HG03460 (cell line): ENCODE results near the gene NBPF26.
"Not testable (repeated sequence)": the region's sequence is repeated elsewhere in the genome, so short reads cannot be mapped to it uniquely, and the experiment has no call there.

Source experiments
- ATAC-seq: cut with Tn5 transposase; IDR thresholded peaks from one replicate; pipeline ENCODE4 v1.9.1; 2021; ENCODE audit not compliant: unreplicated experiment

Gene NBPF26

DNA sequence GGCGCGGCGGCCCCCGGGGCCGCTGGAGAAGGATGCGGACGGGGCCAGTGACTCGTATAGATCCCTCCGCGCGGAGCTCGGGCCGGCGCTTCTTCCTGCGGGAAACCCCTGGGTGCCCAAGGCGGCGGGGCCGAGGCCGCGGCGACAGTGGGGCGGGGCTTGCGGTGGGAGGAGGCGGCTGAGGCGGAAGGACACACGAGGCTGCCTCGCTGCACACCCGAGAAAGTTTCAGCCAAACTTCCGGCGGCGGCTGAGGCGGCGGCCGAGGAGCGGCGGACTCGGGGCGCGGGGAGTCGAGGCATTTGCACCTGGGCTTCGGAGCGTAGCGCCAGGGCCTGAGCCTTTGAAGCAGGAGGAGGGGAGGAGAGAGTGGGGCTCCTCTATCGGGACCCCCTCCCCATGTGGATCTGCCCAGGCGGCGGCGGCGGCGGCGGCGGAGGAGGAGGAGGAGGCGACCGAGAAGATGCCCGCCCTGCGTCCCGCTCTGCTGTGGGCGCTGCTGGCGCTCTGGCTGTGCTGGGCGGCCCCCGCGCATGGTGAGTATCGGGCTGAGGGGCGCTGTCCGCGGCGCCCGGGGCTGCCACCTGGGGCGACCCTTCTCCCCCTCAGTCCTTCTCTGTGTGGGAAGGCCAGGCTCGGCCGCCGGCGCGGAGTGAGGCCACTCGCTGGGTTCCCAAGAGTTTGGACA, at the start of gene NBPF26:
Gene NBPF26, plus strand, starts transcription at position 231 of the 688 bp plus-strand sequence.
- not testable (repeated sequence) for ATAC-seq

DNA sequence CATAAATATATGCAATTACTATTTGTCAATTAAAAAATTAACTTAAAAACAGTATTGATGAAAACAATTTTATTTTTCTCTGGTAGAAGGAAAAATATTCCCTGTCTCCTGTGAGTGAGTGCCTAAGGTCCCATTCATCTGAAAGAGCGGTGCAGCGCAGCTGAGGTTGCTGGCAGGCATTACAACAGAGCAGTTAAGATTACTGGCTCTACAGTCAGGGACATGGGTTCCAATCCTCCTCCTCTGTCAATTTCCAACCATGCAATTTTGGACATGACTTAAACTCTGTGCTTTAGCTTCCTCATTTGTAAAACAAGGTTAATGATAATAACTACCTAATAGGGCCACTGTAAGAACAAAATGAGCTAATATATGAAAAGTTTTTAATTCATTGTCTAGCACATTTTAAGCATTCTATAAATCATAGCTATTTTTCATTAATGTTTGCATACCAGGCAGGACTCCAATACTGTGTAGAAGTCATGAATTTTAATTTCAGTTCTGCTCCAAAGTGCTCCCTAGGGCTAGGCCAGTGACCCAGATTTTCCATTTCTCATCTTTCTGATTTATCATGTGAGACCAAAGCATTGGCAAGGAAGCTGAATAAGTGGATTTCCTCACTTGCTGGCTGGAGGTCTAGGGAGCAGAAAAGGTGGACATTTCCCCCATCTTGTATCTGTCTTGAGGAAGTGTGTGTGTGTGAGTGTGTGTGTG, 43.5 kb upstream of the NBPF26 start:
- ATAC-seq: not testable (repeated sequence)

DNA sequence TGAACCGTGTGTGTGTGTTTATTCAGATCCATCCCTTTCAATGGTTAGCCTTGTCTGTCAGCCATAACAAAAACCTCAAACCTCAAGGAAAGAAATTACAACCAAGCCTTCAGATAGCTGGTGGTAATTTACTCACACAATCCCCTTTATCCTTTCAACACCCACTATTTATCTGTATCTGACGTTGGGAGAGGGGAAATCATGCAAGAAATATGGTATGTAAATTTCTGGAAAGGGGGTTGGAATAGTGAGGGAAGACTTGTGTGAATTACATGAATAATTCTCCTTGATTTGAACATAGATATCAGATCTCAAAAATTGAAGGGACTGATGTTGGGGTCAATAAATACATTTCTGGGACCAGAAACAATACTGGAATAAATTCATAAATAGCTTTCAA, 42.8 kb upstream of the NBPF26 start:
- ATAC-seq: not testable (repeated sequence)

DNA sequence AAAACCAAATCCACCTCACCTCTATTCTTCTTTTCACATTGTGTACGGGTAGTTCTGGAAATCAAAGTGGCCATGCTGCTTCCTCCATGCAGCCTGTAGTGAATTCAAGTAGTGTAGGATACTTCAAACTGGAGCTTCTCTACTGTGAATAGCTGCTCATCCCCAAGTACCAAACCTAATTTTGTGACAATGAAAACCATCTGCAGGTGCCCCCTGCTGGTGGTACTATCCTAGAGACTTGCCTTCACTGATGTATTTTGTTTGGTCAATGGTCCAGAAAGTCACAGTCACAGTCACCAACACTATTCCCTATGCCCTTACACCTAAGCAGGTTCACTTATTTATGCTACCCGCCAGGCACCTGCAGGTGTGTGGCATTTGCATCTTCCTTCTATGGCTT, 39.3 kb upstream of the NBPF26 start:
- not testable (repeated sequence) for ATAC-seq

DNA sequence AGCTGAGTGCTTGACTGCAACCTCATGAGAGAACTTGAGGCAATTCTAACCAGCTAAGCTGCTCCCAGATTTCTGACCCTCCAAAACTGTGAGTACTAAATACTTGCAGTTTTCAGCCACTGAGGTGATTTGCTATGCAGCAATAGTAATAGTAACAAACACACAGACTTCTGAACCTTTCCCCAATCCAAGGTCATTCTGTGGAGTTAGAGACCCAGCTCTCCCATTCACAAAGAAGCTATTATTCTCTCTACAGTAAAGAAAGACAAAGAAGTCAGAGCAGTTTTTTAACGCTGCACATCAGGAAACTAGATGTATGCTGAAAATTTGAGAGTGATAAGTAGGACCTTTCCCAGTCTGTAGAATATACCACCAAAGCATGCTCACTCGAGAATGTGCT, 38.1 kb upstream of the NBPF26 start:
- ATAC-seq: not testable (repeated sequence)

DNA sequence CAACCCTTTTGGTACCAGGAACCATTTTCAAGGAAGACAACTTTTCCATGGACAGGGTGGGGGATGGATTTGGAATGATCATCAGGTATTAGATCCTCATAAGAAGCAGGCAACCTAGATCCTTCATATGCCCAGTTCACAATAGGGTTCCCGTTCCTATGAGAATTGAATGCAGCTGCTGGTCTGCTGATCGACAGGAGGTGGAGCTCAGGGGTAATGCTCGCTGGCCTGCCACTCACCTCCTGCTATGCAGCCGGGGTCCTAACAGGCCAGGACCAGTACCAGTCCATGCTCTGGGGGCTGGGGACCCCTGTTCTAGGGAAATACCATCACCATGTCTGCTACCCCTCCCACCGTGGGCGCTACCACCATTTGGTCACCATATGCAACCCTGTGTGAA, 36.5 kb upstream of the NBPF26 start:
- ATAC-seq: not testable (repeated sequence)

DNA sequence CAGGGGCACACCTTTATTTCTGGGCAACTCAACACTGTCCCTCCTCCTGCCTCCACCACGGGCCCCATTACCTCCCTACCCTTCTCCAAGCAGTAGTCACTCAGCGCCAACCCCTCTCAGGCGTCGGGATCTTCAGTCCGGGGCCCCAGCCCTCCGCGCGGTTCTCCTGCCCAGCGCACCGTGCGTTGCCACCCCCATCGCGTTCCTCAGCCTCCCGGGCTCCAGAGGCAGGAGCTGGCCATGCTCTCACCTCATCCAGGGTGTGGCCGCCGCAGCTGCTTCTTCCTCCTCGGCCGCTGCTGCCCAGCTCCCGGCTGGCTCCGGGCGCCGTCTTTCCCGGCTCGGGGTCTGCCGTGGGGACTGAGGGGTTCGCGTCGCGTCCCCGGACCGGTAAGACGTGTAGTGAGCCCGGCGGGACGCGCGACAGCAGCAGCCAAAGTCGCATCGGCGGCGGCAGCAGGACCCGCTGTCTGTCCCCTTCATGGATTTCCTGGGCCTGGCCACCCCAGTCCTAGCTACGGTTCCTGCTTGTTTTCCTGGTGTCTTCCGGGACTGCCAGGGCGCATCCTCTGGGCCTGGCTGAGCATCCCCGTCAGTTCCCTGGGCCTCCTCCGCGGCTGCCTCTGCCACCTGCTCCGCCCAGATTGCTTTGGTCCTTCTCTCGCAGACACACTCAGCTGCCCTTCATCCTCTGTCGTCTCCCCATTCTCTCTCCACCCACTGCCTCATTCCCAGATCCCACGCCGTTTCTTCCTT, 22.8 kb upstream of the NBPF26 start:
- not testable (repeated sequence) for ATAC-seq

DNA sequence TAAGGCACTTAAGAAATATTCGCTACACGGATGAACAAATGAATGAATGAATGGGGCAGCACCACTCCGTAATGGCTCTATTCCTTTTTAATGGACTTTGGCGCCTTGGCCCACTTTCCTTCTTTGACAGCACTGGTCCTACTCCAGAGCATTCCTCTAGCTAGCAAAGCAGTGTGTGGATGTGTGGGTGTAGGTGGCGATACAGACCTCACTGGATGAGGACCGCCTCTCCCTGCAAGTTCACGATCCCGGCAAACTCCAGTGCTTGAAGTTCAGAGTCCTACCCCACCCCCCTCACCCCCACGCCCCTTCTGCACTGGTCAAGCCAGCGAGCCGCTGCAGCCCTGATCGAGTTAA, 409 bp upstream of the NBPF26 start:
- not testable (repeated sequence) for ATAC-seq

DNA sequence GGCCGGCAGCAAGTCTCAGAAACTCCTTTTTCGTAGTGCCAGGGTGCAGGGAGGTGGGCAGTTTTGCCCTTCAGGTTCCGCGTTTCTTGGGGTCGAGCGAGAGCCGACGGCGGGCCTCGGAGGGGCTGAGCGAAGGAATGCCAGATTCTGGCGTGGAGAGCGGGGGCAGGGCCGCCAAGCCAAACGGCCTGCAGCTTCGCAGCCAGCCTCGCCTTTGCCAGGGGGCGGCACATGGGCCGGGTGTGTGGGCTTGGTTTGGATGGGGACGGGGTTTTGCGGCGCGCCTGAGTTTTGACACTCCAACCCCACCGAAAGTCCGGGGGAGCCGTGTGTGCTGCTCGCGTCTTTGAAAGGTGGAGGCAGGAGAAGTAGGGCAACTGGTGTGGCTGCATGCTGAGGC, 762 bp downstream of the NBPF26 start:
- not testable (repeated sequence) for ATAC-seq

DNA sequence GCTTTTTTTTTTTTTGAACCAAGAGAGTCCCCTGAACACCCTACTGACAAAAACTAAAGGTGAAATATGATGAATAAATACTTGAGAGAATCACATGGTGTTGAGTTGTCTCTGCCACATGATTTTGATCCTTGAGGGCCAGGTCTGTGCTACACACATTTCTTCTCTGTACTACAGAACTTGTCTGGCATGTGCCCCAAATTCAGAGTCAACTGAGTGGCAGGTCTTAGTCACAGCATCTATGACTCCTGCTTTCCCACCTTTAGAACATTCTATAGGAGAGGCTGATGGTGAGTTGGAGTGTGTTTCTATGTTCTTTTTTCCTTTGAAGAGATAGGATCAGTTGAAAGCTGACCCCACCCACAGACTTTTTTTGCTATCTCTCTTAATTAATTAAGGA, 5.1 kb downstream of the NBPF26 start:
- ATAC-seq: not testable (repeated sequence)

DNA sequence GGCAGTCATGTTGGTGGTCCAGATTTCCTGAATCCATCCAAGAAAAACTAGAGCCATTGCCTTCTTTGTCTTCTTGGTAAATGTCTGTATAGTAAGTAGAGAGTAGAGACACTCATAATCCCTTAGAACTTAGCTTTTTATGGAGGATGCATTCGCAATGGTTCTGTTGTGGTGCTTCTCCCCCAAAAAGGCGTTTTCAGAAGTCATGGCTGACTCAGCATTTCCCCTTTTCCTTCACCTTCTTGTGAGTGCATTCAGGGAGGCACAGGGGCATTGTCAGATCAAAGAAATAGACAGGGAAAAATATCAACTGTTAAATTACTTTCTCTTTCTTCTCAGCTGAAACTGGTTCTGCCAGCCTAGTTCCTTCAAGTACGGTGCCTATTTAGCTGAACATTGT, 45.3 kb downstream of the NBPF26 start:
- ATAC-seq: not testable (repeated sequence)

DNA sequence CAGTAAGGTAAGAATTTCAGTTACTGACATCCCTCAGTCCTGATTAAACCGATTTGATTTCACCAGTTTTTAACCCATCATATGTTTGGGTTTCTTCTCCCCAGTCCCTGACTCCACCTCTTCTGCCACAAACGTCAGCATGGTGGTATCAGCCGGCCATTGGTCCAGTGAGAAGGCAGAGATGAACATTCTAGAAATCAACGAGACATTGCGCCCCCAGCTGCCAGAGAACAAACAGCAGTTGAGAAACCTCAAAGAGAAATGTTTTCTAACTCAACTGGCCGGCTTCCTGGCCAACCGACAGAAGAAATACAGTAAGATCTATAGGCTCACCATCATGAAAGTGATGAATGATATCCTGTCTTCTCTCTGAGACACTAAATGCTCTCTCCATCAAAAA, 81.7 kb downstream of the NBPF26 start:
- ATAC-seq: not testable (repeated sequence)

DNA sequence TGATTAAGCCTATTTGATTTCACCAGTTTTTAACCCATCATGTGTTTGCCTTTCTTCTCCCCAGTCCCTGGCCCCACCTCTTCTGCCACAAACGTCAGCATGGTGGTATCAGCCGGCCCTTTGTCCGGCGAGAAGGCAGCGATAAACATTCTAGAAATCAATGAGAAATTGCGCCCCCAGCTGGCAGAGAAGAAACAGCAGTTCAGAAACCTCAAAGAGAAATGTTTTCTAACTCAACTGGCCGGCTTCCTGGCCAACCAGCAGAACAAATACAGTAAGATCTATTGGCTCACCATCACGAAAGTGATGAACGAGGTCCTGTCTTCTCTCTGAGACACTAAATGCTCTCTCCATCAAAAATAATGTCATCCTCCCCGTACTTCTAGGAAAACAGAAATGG, 88.1 kb downstream of the NBPF26 start:
- not testable (repeated sequence) for ATAC-seq

DNA sequence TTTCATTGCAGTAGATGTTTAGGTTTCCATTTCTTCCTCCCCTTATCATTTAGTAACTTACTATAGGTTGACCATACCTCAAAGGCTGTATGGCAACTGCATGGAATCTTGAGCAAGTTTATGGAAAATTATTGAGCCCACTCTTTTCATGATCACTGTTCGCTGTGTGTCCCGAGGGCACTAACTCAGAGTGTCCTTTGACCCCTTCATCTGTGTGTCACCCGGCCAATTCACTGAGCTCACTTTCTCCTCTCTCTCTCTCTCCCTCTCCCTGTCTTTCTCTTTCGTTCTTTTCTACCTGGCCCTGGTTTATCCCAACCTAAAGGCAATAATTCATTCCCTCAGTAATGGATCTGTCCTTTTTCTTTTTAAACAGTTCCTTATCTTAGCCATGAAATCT, 101.3 kb downstream of the NBPF26 start:
- ATAC-seq: not testable (repeated sequence)

DNA sequence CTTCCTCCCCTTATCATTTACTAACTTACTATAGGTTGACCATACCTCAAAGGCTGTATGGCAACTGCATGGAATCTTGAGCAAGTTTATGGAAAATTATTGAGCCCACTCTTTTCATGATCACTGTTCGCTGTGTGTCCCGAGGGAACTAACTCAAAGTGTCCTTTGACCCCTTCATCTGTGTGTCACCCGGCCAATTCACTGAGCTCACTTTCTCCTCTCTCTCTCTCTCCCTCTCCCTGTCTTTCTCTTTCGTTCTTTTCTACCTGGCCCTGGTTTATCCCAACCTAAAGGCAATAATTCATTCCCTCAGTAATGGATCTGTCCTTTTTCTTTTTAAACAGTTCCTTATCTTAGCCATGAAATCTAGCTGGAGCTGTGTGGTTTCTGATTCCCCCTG, 102.9 kb downstream of the NBPF26 start:
- not testable (repeated sequence) for ATAC-seq

DNA sequence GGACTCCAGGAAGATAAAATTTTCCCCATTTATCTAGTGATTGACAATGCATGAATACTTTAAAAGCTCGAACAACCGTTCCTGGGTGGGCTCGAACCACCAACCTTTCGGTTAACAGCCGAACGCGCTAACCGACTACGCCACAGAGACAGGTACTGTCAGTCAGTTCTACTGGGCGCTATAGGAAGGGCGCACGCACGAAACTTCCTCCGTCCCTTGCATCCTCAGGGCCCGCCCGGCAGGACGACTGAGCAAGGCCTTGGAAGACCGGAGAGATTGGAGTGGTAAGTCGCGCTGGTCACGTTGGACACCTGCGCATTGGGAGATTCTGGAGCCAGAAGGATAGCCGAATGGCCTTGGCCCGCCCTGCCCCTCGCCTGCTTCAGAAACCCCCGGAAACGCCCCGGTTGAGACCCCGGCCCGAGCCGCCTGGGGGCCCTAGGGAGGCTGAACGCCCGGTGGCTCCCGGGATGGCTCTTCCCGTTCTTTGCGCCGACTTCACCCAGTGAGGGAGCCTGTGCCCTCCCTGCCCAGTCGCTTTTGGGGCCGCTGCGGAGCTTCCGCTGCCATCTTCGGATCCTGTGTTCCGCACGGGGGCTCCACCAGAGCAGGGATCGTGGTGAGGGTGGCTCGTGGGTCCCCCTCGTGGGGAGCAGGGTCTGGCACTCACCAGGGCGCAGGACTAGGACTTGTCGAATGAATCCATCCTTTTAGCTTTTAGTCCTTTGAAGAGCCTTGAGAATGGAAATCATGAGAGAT, 120.6 kb downstream of the NBPF26 start:
- ATAC-seq: not testable (repeated sequence)

DNA sequence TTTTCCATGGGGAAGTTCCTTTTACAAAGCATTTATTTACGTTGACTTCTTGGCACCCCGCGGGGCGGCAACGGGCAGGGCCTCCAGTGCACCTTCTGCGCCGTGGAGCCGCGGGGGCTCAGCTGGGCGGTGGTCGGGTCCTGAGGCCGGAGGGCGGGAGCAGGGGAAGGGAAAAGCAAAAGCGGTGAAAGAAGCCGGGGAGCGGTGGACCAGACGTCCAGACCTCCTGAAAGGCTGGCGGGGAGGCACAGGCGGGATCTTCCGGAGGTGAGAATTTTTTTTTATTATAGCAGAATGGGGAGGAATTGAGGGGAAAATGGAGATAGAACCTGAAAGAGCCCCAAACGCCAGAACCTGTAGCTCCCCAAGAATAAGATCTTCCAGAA, 121.2 kb downstream of the NBPF26 start:
- not testable (repeated sequence) for ATAC-seq

DNA sequence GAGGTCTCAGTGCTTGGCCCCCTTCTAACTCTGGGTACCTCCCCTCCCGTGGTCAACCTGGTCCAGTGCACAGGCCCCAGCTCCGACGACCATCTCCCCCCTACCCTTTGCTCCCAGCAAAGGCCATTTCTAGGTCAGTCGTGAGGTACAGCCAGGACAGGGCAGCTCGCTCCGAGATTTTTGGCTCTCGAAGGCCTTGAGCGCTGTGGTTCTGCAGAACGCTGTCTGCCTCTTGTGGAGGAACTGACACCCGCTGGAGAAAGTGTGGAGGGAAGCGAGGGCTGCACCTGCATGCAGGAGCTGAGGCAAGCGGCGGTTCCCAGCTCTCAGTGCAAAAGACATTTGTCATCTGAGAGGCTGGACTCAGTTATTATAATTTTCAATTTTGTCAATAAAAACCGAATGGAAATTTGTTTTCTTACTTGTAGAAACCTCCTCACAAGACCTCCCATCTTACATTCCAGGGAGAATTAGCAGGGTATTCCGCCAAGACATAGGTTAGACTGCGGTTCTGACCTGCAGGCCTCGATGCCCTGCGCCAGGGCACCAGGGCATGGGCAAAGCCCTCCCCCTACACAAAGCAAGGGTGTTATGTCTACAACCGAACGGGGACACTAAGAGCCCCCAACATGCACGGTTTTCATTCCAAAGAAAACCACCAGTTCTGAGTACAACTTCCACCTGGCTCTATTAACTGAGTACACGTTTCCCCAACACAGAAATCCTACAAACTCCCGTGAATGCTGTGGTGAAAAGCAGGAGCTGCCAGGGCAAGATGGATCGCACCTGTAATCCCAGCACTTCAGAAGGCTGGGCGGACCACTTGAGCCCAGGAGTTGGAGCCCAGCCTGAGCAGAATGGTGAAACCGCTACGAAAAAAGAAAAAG, 125.9 kb downstream of the NBPF26 start:
- not testable (repeated sequence) for ATAC-seq

DNA sequence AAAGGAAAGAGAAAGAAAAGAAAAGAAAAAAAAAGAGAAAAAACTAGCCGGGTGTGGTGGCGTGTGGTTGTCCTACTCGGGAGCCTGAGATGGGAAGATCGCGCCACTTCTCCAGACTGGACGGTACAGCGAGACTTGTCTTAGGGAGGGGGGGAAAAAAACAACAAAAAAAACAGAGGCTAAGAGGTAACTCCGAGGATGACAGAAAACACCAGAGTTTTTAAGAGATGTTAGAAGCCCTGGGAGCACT, 126.5 kb downstream of the NBPF26 start:
- ATAC-seq: not testable (repeated sequence)
